K562 (cell line): Measurements from ENCODE around the gene MYBPHL. TPM values are rescaled to one million over a fixed set of nuclear protein-coding genes. Genes with fewer than 3 reads are reported as not detected.

Experiments
- FOXJ2 ChIP-seq: fragments of 200-800 bp; sonication (Bioruptor generic); IDR thresholded peaks from 2 replicates; pipeline ENCODE4 v1.6.1; 2016; ENCODE audit warnings: missing genetic modification characterization, missing compliant biosample characterization
- HMG20A ChIP-seq: fragments of 450-650 bp; formaldehyde crosslinking; conservative IDR thresholded peaks from 2 replicates; pipeline ENCODE4 v1.4.0; 2020; ENCODE audit warnings: mild to moderate bottlenecking, mixed read lengths
- HNRNPUL1 ChIP-seq: fragments of 200-400 bp; formaldehyde crosslinking; IDR thresholded peaks from 2 replicates; pipeline ENCODE4 v1.6.1; 2017; ENCODE audit warnings: low read length
- NONO ChIP-seq, 2 experiments: fragments of 200-400 bp in 1 of 2; fragments of 450-650 bp in 1 of 2; formaldehyde crosslinking in 1 of 2; IDR thresholded peaks; 2 replicates each; pipeline ENCODE4 v1.6.1; 2017; ENCODE audit warnings: low read depth in 2 of 2, mild to moderate bottlenecking in 2 of 2, moderate library complexity in 2 of 2, low read length in 1 of 2
- SAP30 ChIP-seq: fragments of 200-600 bp; sonication (generic); IDR thresholded peaks from 2 replicates; pipeline ENCODE4 v1.6.1; 2012; ENCODE audit warnings: borderline replicate concordance, low read depth, mild to moderate bottlenecking, moderate library complexity, low read length, control low read depth, inconsistent platforms; ENCODE audit not compliant: insufficient read depth, poor library complexity, severe bottlenecking
- U2AF1 ChIP-seq: fragments of 200-400 bp; formaldehyde crosslinking; optimal IDR thresholded peaks from 2 replicates; pipeline ENCODE3; 2017; ENCODE audit warnings: mild to moderate bottlenecking, low read depth, low read length, moderate library complexity
- ZC3H8 ChIP-seq: fragments of 450-650 bp; IDR thresholded peaks from 2 replicates; pipeline ENCODE4 v1.6.1; 2017
- ZNF3 ChIP-seq: fragments of 250-450 bp; sonication (Bioruptor Pico); IDR thresholded peaks from 2 replicates; pipeline ENCODE4 v1.5.0; 2021; ENCODE audit warnings: mild to moderate bottlenecking, moderate library complexity
- ZNF507 ChIP-seq: conservative IDR thresholded peaks from 2 replicates; pipeline ENCODE4 v1.6.1; 2017; ENCODE audit warnings: missing genetic modification characterization, missing compliant biosample characterization
- ZNF668 ChIP-seq: fragments of 250-450 bp; sonication (Bioruptor Pico); IDR thresholded peaks from 2 replicates; pipeline ENCODE4 v1.8.0; 2022; ENCODE audit warnings: mild to moderate bottlenecking, inconsistent platforms
- polyA plus RNA-seq, 8 experiments: library from polyadenylated mRNA; depleted of rRNA in 4 of 8; stranded (reverse) in 5 of 8; unstranded in 3 of 8; fragments of >200 nt; fragmentation: Nextera tagmentation in 2 of 8; fragmentation: Illumina TruSeq in 1 of 8; extraction: Ambion mirVana in 2 of 8; extraction: Trizol in 1 of 8; gene quantifications; 2 replicates each; pipeline versions ENCODE4 v1.2.1 to v1.2.3, GENCODE V29; 2011 to 2014; ENCODE audit warnings: inconsistent platforms in 1 of 8, missing spikeins in 1 of 8
- total RNA-seq, 7 experiments: library from RNA; depleted of rRNA in 6 of 7; stranded (reverse); fragments of >200 nt in 6 of 7; fragmentation: Illumina TruSeq in 2 of 7; extraction: Trizol in 2 of 7; gene quantifications; 2 replicates each; pipeline versions ENCODE4 v1.2.1 to v1.2.3, GENCODE V29; 2011 to 2021; ENCODE audit warnings: low replicate concordance in 1 of 7
- TF ChIP-seq, protein P1 (sequence below): fragments of 200-800 bp; sonication (Bioruptor generic); IDR thresholded peaks from 2 replicates; pipeline ENCODE4 v1.6.1; 2017; ENCODE audit warnings: missing genetic modification characterization, missing compliant biosample characterization
- TF ChIP-seq, protein P2 (sequence below): sonication (generic); formaldehyde crosslinking; IDR thresholded peaks from 2 replicates; pipeline ENCODE4 v1.8.0; 2022; ENCODE audit warnings: mild to moderate bottlenecking, missing genetic modification reagents

The MYBPHL gene
- total and polyA plus RNA-seq, 9 of the 15 experiments (the other 6 are each of a cell fraction or from before 2014, with no cell fraction given), result 0.20 to 1.9 (median 0.33) TPM

- no peak for TF ChIP-seq NONO (IDR thresholded peaks at IDR 0.05; ENCODE audit: low read depth in 2 of 2, low read length in 1 of 2)
- no peak for TF ChIP-seq HMG20A (CRISPR knock-in tag)
- no peak for TF ChIP-seq ZC3H8
- no peak for TF ChIP-seq SAP30
- TF ChIP-seq ZNF507 (tag), result no peak
- TF ChIP-seq U2AF1, result no peak
- no peak for TF ChIP-seq FOXJ2 (tag)
- TF ChIP-seq ZNF3 (CRISPR knock-in tag), result no peak
- TF ChIP-seq, protein P1, sequence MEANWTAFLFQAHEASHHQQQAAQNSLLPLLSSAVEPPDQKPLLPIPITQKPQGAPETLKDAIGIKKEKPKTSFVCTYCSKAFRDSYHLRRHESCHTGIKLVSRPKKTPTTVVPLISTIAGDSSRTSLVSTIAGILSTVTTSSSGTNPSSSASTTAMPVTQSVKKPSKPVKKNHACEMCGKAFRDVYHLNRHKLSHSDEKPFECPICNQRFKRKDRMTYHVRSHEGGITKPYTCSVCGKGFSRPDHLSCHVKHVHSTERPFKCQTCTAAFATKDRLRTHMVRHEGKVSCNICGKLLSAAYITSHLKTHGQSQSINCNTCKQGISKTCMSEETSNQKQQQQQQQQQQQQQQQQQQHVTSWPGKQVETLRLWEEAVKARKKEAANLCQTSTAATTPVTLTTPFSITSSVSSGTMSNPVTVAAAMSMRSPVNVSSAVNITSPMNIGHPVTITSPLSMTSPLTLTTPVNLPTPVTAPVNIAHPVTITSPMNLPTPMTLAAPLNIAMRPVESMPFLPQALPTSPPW (CRISPR knock-in tag), result no peak
- no peak for TF ChIP-seq ZNF668
- TF ChIP-seq, protein P2, sequence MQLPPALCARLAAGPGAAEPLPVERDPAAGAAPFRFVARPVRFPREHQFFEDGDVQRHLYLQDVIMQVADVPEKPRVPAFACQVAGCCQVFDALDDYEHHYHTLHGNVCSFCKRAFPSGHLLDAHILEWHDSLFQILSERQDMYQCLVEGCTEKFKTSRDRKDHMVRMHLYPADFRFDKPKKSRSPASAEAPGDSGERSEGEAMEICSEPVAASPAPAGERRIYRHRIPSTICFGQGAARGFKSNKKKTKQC (CRISPR knock-in tag), result no peak
- TF ChIP-seq HNRNPUL1, result no peak
Measured at GRCh38 chr1:109309347-109309746, 2.5 kb upstream of the MYBPHL start (continued).
